A549 (cell line): ENCODE measurements around the gene GRM4.

Experiments used
- CBX8 ChIP-seq: fragments of 200-600 bp; sonication (generic); IDR thresholded peaks from 2 replicates; pipeline ENCODE4 v1.6.1; 2016
- CEBPB ChIP-seq, 2 experiments: fragments of >200 bp in 1 of 2; sonication (Bioruptor Twin) in 1 of 2; formaldehyde crosslinking in 1 of 2; IDR thresholded peaks; 2 replicates each; pipeline ENCODE4 v1.6.1; 2012 to 2016
- CTCF ChIP-seq: fragments of >200 bp; sonication (Bioruptor Twin); formaldehyde crosslinking; IDR thresholded peaks from 3 replicates; pipeline ENCODE4 v1.5.1; 2016
- ESRRA ChIP-seq: fragments of 150-350 bp; IDR thresholded peaks from 2 replicates; pipeline ENCODE4 v1.6.1; 2014; ENCODE audit warnings: mild to moderate bottlenecking, low read length, borderline replicate concordance
- FOSL2 ChIP-seq, 2 experiments: fragments of 450-650 bp in 1 of 2; fragments of >200 bp in 1 of 2; sonication (Bioruptor Twin) in 1 of 2; formaldehyde crosslinking; IDR thresholded peaks; 2 replicates each; pipeline versions ENCODE4 v1.5.0 to v1.6.1; 2016 to 2020; ENCODE audit warnings: mild to moderate bottlenecking in 1 of 2, moderate library complexity in 1 of 2
- HMGXB4 ChIP-seq: fragments of 250-450 bp; sonication (Bioruptor Pico); IDR thresholded peaks from 2 replicates; pipeline ENCODE4 v1.5.0; 2021; ENCODE audit warnings: mild to moderate bottlenecking, moderate library complexity, borderline replicate concordance
- MAFK ChIP-seq: fragments of 450-650 bp; IDR thresholded peaks from 2 replicates; pipeline ENCODE4 v1.6.1; 2014; ENCODE audit not compliant: partially characterized antibody
- POLR2A ChIP-seq: IDR thresholded peaks from 2 replicates; pipeline ENCODE4 v1.6.1; 2012; ENCODE audit warnings: mild to moderate bottlenecking, low read length
- REST ChIP-seq: fragments of 200-600 bp; sonication (generic); IDR thresholded peaks from 2 replicates; pipeline ENCODE4 v1.6.1; 2016; ENCODE audit warnings: antibody characterized with exemption, mild to moderate bottlenecking, moderate library complexity
- RFX5 ChIP-seq: fragments of 450-650 bp; IDR thresholded peaks from 2 replicates; pipeline ENCODE4 v1.7.1; 2014; ENCODE audit warnings: antibody characterized with exemption, mild to moderate bottlenecking, moderate library complexity
- SMC3 ChIP-seq: fragments of >200 bp; sonication (Bioruptor Twin); formaldehyde crosslinking; IDR thresholded peaks from 3 replicates; pipeline ENCODE4 v1.6.1; 2018; ENCODE audit warnings: inconsistent platforms
- USF2 ChIP-seq: fragments of 450-650 bp; IDR thresholded peaks from 2 replicates; pipeline ENCODE4 v1.6.1; 2014; ENCODE audit warnings: antibody characterized with exemption

GRCh38 chr6:33976437-33977360 is 169.2 kb downstream of the GRM4 start:
- TF ChIP-seq RFX5 (no peak), CTCF (no peak), SMC3 (no peak), CEBPB (IDR thresholded peaks at IDR 0.05) (no peak), POLR2A (no peak), MAFK (no peak), HMGXB4 (CRISPR knock-in tag) (no peak), ESRRA (no peak), FOSL2 (IDR thresholded peaks at IDR 0.05) (no peak), FOSL2 (CRISPR knock-in tag; IDR thresholded peaks at IDR 0.05) (no peak), CBX8 (no peak), REST (no peak), USF2 (no peak)
